Endometrial microvascular endothelial cells (primary cell): ENCODE data around the gene PHRF1. TPM values are rescaled to one million over a fixed set of nuclear protein-coding genes. Genes with fewer than 3 reads are reported as not detected.

Source experiments
- in situ Hi-C: cut with HindIII; loops from 2 replicates; pipeline ENCODE4 v1.10.0; 2017; ENCODE audit warnings: low sequenced_read_pairs, low pct_unique_long_range_greater_than_20kb; ENCODE audit errors: inconsistent ontology term
- total RNA-seq: library from RNA; depleted of rRNA; stranded (reverse); fragments of >200 nt; gene quantifications from one replicate; pipeline ENCODE4 v1.2.3, GENCODE V29; 2015; ENCODE audit errors: inconsistent ontology term

Gene PHRF1
- total RNA-seq, 1 donor from 2014 or later = 15.8 TPM

GRCh38 chr11:555780-556661, 20.2 kb upstream of the PHRF1 start:
- in situ Hi-C loops = no loop called here

GRCh38 chr11:556662-557256, 19.5 kb upstream of the PHRF1 start:
- in situ Hi-C loops = no loop called here

GRCh38 chr11:557328-558132, 18.7 kb upstream of the PHRF1 start:
- in situ Hi-C loops = no loop called here

- in situ Hi-C loops = no loop called here
Measured at GRCh38 chr11:558503-558902, 17.8 kb upstream of the PHRF1 start.

- in situ Hi-C loops = no loop called here
Measured at GRCh38 chr11:559020-559620, 17.1 kb upstream of the PHRF1 start.

GRCh38 chr11:559712-560304, 16.5 kb upstream of the PHRF1 start:
- in situ Hi-C loops = no loop called here

- in situ Hi-C loops = no loop called here
Measured at GRCh38 chr11:560305-561147, 15.7 kb upstream of the PHRF1 start, which contains the start of the genes LMNTD2 and RASSF7. LMNTD2 (minus strand) TSS chr11:560738; CDS start chr11:560716, 22 bp downstream. RASSF7 (plus strand) TSS chr11:560970; CDS start chr11:561769, 799 bp downstream.

GRCh38 chr11:561148-562003, 14.9 kb upstream of the PHRF1 start:
- in situ Hi-C loops = no loop called here

GRCh38 chr11:562046-562645, 14.1 kb upstream of the PHRF1 start:
- in situ Hi-C loops = no loop called here

- in situ Hi-C loops = no loop called here
Measured at GRCh38 chr11:563066-563811, 13.0 kb upstream of the PHRF1 start.

GRCh38 chr11:563812-564578, 12.3 kb upstream of the PHRF1 start:
- in situ Hi-C loops = no loop called here

- in situ Hi-C loops = no loop called here
Measured at GRCh38 chr11:565921-566509, 10.3 kb upstream of the PHRF1 start.

GRCh38 chr11:567011-567628, 9.2 kb upstream of the PHRF1 start:
- in situ Hi-C loops = no loop called here

GRCh38 chr11:567629-568292, 8.5 kb upstream of the PHRF1 start:
- in situ Hi-C loops = no loop called here
